Measurements from ENCODE around the gene FFAR2. TPM values are rescaled to one million over a fixed set of nuclear protein-coding genes. Genes with fewer than 3 reads are reported as not detected.

Gene FFAR2
- total RNA-seq, 5 donors from 2014 or later (not counting 1 experiment from before 2014, with no cell fraction given): not detected

DNA sequence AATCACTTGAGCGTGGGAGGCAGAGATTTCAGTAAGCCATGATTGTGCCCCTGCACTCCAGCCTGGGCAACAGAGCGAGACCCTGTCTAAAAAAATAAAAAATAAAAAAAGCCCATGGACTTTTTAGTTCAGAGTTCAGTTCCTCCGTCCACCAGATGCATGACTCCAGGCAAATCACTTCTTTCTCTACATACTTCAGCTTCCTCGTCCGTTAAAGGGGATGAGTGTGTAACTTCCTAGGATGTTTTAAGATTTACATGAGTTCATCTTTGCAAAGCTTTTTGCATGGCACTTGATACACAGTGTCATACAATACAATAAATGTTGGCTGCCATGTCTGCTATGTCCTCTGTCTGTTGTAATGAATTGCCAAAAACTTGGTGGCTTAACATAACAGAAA is 10.0 kb upstream of the FFAR2 start:
- Mint-ChIP-seq H3K36me3 (no peaks in the 10 kb centered on the region), H3K9me3 (no peaks in the 10 kb centered on the region), H3K27ac (no peak overlapping the region), H3K4me1 (peaks cover 12 to 17% (median 14%) of the 10 kb centered on the region in 3 donors), H3K27me3 (peaks cover 11 to 23% of the 10 kb centered on the region in 2 donors), H3K4me3 (no peak overlapping the region)
- Histone ChIP-seq H3K36me3 (ENCODE audit: control insufficient read depth in 2 of 2, extremely low read depth in 1 of 2, insufficient read depth in 1 of 2, low read length in 1 of 2) (no peaks in the 10 kb centered on the region), H3K9me3 (no peaks in the 10 kb centered on the region), H3K27me3 (replicated peaks in 1 of 2; ENCODE audit: control insufficient read depth in 2 of 2, extremely low read depth in 1 of 2, insufficient read depth in 2 of 2, low read length in 1 of 2) (peaks cover 2 to 18% of the 10 kb centered on the region in 2 experiments), H3K4me1 (ENCODE audit: control insufficient read depth in 1 of 2, extremely low read depth in 1 of 2, insufficient read depth in 2 of 2, low read length in 2 of 2) (peaks cover 0 to 13% of the 10 kb centered on the region in 2 experiments), H3K27ac (ENCODE audit: low read length) (no peak overlapping the region), H3K4me3 (ENCODE audit: control insufficient read depth in 1 of 2, extremely low read depth in 1 of 2, low read length in 1 of 2) (no peak overlapping the region)
- DNase-seq: no peak
- 94% methylated on average over 2 of the region's 5 CpGs for WGBS (ENCODE audit: insufficient coverage)
- POLR2A ChIA-PET: no interaction called here
- ATAC-seq (replicated peaks in 1 of 4): no peak
- CTCF ChIA-PET: interaction anchor here in 1 of 2 donors (0.6 to 0.7 kb wide), 2 partner anchors 10 to 94 kb away, joined by 3 to 4 read pairs; no protein-coding TSS in a partner anchor

GRCh38 chr19:35438527-35438926 is 9.5 kb upstream of the FFAR2 start:
- no peaks in the 10 kb centered on the region for H3K36me3 ChIP-seq (ENCODE audit: control insufficient read depth in 2 of 2, extremely low read depth in 1 of 2, insufficient read depth in 1 of 2, low read length in 1 of 2)
- ChIA-PET CTCF (interaction anchor here in 1 of 2 donors (0.7 kb wide), 1 partner anchor 94 kb away, joined by 3 read pairs; no protein-coding TSS in a partner anchor), POLR2A (no interaction called here)
- Mint-ChIP-seq H3K9me3 (no peaks in the 10 kb centered on the region), H3K4me3 (no peak overlapping the region), H3K27me3 (peaks cover 10 to 23% of the 10 kb centered on the region in 2 donors), H3K27ac (no peak overlapping the region), H3K36me3 (no peaks in the 10 kb centered on the region), H3K4me1 (peaks cover 12 to 17% (median 14%) of the 10 kb centered on the region in 3 donors)
- no peak for DNase-seq
- H3K4me1 ChIP-seq (ENCODE audit: control insufficient read depth in 1 of 2, extremely low read depth in 1 of 2, insufficient read depth in 2 of 2, low read length in 2 of 2): peaks cover 0 to 13% of the 10 kb centered on the region in 2 experiments
- H3K4me3 ChIP-seq (ENCODE audit: control insufficient read depth in 1 of 2, extremely low read depth in 1 of 2, low read length in 1 of 2): no peak overlapping the region
- WGBS (ENCODE audit: insufficient coverage): 76% methylated on average over 5 of the region's 5 CpGs
- H3K27me3 ChIP-seq (replicated peaks in 1 of 2; ENCODE audit: control insufficient read depth in 2 of 2, extremely low read depth in 1 of 2, insufficient read depth in 2 of 2, low read length in 1 of 2): peaks cover 2 to 18% of the 10 kb centered on the region in 2 experiments
- ATAC-seq (replicated peaks in 1 of 4): no peak
- H3K9me3 ChIP-seq: no peaks in the 10 kb centered on the region
- H3K27ac ChIP-seq (ENCODE audit: low read length): no peak overlapping the region

DNA sequence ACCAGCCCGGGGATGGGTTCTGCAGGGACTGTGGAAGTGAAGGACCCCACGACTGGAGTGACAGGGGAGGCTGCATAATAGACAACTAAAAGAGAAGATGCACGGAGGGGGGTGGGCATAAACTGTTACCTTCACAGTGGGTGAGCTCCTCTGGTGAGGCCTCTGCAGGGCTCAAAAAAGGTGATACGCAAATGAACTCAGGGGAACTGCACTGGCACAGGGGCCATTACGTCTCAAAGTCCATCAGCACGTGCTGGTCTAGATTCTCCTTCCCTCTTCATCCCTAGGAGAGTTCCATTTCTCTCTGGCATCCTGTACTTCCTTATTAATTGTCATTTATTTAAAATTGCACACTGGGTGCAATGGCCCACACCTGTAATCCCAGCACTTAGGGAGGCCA is 8.1 kb upstream of the FFAR2 start:
- POLR2A ChIA-PET: no interaction called here

GRCh38 chr19:35442091-35442490 is 6.0 kb upstream of the FFAR2 start:
- H3K27ac ChIP-seq (ENCODE audit: low read length): no peak overlapping the region

More for the DNA sequence above, 8.1 kb upstream of the FFAR2 start:
- WGBS (ENCODE audit: insufficient coverage): 85% methylated on average over 5 of the region's 6 CpGs
- H3K27ac Mint-ChIP-seq: no peak overlapping the region
- CTCF ChIA-PET: no interaction called here
- Histone ChIP-seq H3K9me3 (no peaks in the 10 kb centered on the region), H3K27ac (ENCODE audit: low read length) (no peak overlapping the region), H3K4me3 (ENCODE audit: control insufficient read depth in 1 of 2, extremely low read depth in 1 of 2, low read length in 1 of 2) (no peak overlapping the region), H3K4me1 (ENCODE audit: control insufficient read depth in 1 of 2, extremely low read depth in 1 of 2, insufficient read depth in 2 of 2, low read length in 2 of 2) (peaks cover 0 to 13% of the 10 kb centered on the region in 2 experiments), H3K27me3 (replicated peaks in 1 of 2; ENCODE audit: control insufficient read depth in 2 of 2, extremely low read depth in 1 of 2, insufficient read depth in 2 of 2, low read length in 1 of 2) (peaks cover 2 to 15% of the 10 kb centered on the region in 2 experiments), H3K36me3 (ENCODE audit: control insufficient read depth in 2 of 2, extremely low read depth in 1 of 2, insufficient read depth in 1 of 2, low read length in 1 of 2) (no peaks in the 10 kb centered on the region)
- ATAC-seq (replicated peaks in 1 of 4) (no peak), DNase-seq (no peak)
- H3K4me3 Mint-ChIP-seq: no peak overlapping the region
- no peaks in the 10 kb centered on the region for H3K9me3 Mint-ChIP-seq
- H3K4me1 Mint-ChIP-seq: peaks cover 14 to 21% (median 16%) of the 10 kb centered on the region in 3 donors
- H3K36me3 Mint-ChIP-seq: no peaks in the 10 kb centered on the region
- peaks cover 5 to 20% of the 10 kb centered on the region in 2 donors for H3K27me3 Mint-ChIP-seq

DNA sequence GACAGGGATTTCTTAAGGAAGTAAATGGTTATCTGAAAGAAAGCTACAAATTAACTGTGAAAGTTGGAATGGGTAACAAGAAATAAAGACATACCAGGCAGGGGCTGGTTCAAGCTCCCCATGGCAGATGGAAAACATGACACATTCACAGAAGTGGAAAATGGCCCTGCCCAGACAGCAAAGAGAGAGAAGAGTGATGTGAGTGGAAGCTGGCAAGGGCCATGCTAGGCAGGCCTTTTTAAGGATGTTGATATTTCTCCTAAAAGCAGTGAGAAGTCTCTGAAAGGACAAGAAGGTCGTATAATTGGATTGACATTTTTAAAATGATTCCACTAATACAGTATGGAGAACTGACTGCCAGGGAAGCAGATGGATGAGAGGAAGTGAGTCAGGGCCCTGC is 3.3 kb upstream of the FFAR2 start:
- Mint-ChIP-seq H3K4me1 (peaks cover 23 to 36% (median 28%) of the 10 kb centered on the region in 3 donors), H3K27ac (no peak overlapping the region), H3K27me3 (peaks cover 6 to 16% of the 10 kb centered on the region in 2 donors), H3K9me3 (no peaks in the 10 kb centered on the region), H3K36me3 (no peaks in the 10 kb centered on the region), H3K4me3 (no peak overlapping the region)
- ATAC-seq (replicated peaks in 1 of 4) (no peak), DNase-seq (no peak)
- H3K4me1 ChIP-seq (ENCODE audit: control insufficient read depth in 1 of 2, extremely low read depth in 1 of 2, insufficient read depth in 2 of 2, low read length in 2 of 2): peaks cover 2 to 22% of the 10 kb centered on the region in 2 experiments
- CTCF ChIA-PET: no interaction called here
- H3K4me3 ChIP-seq (ENCODE audit: control insufficient read depth in 1 of 2, extremely low read depth in 1 of 2, low read length in 1 of 2): no peak overlapping the region
- H3K36me3 ChIP-seq (ENCODE audit: control insufficient read depth in 2 of 2, extremely low read depth in 1 of 2, insufficient read depth in 1 of 2, low read length in 1 of 2): no peaks in the 10 kb centered on the region
- H3K27ac ChIP-seq (ENCODE audit: low read length): no peak overlapping the region
- H3K27me3 ChIP-seq (replicated peaks in 1 of 2; ENCODE audit: control insufficient read depth in 2 of 2, extremely low read depth in 1 of 2, insufficient read depth in 2 of 2, low read length in 1 of 2): peaks cover 0 to 5% of the 10 kb centered on the region in 2 experiments
- H3K9me3 ChIP-seq: no peaks in the 10 kb centered on the region
- no CpG with 5 or more reads among the region's 1 CpG for WGBS (ENCODE audit: insufficient coverage)
- POLR2A ChIA-PET: interaction anchor here in 1 of 2 donors (0.6 kb wide), 1 partner anchor 70 kb away, joined by 7 read pairs; no protein-coding TSS in a partner anchor

More at GRCh38 chr19:35442091-35442490, 6.0 kb upstream of the FFAR2 start:
- Histone ChIP-seq H3K27me3 (replicated peaks in 1 of 2; ENCODE audit: control insufficient read depth in 2 of 2, extremely low read depth in 1 of 2, insufficient read depth in 2 of 2, low read length in 1 of 2) (peaks cover 2 to 10% of the 10 kb centered on the region in 2 experiments), H3K36me3 (ENCODE audit: control insufficient read depth in 2 of 2, extremely low read depth in 1 of 2, insufficient read depth in 1 of 2, low read length in 1 of 2) (no peaks in the 10 kb centered on the region), H3K9me3 (no peaks in the 10 kb centered on the region), H3K4me1 (ENCODE audit: control insufficient read depth in 1 of 2, extremely low read depth in 1 of 2, insufficient read depth in 2 of 2, low read length in 2 of 2) (peaks cover 2 to 10% of the 10 kb centered on the region in 2 experiments), H3K4me3 (ENCODE audit: control insufficient read depth in 1 of 2, extremely low read depth in 1 of 2, low read length in 1 of 2) (no peak overlapping the region)
- no peak for ATAC-seq (replicated peaks in 1 of 4)
- Mint-ChIP-seq H3K27ac (no peak overlapping the region), H3K27me3 (peaks cover 5 to 14% of the 10 kb centered on the region in 2 donors), H3K36me3 (no peaks in the 10 kb centered on the region), H3K4me3 (no peak overlapping the region), H3K9me3 (no peaks in the 10 kb centered on the region), H3K4me1 (peaks cover 14 to 24% (median 16%) of the 10 kb centered on the region in 3 donors)
- no peak for DNase-seq
- POLR2A ChIA-PET: no interaction called here
- CTCF ChIA-PET: no interaction called here
- no CpG with 5 or more reads among the region's 7 CpGs for WGBS (ENCODE audit: insufficient coverage)

- no peak overlapping the region for H3K4me3 ChIP-seq (ENCODE audit: control insufficient read depth in 1 of 2, extremely low read depth in 1 of 2, low read length in 1 of 2)
- Mint-ChIP-seq H3K4me1 (peaks cover 27 to 48% (median 32%) of the 10 kb centered on the region in 3 donors), H3K4me3 (no peak overlapping the region), H3K27ac (peak overlapping the region; percentile 12 to 39), H3K36me3 (no peaks in the 10 kb centered on the region), H3K9me3 (no peaks in the 10 kb centered on the region), H3K27me3 (peaks cover 6 to 16% of the 10 kb centered on the region in 2 donors)
- peaks cover 0 to 12% of the 10 kb centered on the region in 2 experiments for H3K27me3 ChIP-seq (replicated peaks in 1 of 2; ENCODE audit: control insufficient read depth in 2 of 2, extremely low read depth in 1 of 2, insufficient read depth in 2 of 2, low read length in 1 of 2)
- no peak overlapping the region for H3K27ac ChIP-seq (ENCODE audit: low read length)
- H3K9me3 ChIP-seq: no peaks in the 10 kb centered on the region
- ChIA-PET CTCF (no interaction called here), POLR2A (no interaction called here)
- no peaks in the 10 kb centered on the region for H3K36me3 ChIP-seq (ENCODE audit: control insufficient read depth in 2 of 2, extremely low read depth in 1 of 2, insufficient read depth in 1 of 2, low read length in 1 of 2)
- peak in 28 of 35 experiments; percentile 8 to 67 (median 37) for DNase-seq
- H3K4me1 ChIP-seq (ENCODE audit: control insufficient read depth in 1 of 2, extremely low read depth in 1 of 2, insufficient read depth in 2 of 2, low read length in 2 of 2): peaks cover 2 to 35% of the 10 kb centered on the region in 2 experiments
- WGBS (ENCODE audit: insufficient coverage): 74% methylated on average over 13 of the region's 21 CpGs
- peak; percentile 35 to 91 (median 48) for ATAC-seq (replicated peaks in 1 of 4)
Observed at GRCh38 chr19:35445826-35446593, 2.0 kb upstream of the FFAR2 start.
